ENCODE data around the gene BRD3.

BRD3 gene

GRCh38 chr9:134007150-134007549 is 60.7 kb downstream of the BRD3 start:
- no peak for TF ChIP-seq CTCF (conservative IDR thresholded peaks at IDR 0.05; ENCODE audit: low read length)
- no peak overlapping the region for H3K4me3 ChIP-seq (ENCODE audit: low read length)
- DNase-seq (ENCODE audit: low read depth) = no peak

- TF ChIP-seq CTCF (conservative IDR thresholded peaks at IDR 0.05; ENCODE audit: low read length) = no peak
- no peak overlapping the region for H3K4me3 ChIP-seq (ENCODE audit: low read length)
- DNase-seq (ENCODE audit: low read depth) = no peak
Measured at GRCh38 chr9:134005381-134005780, 62.4 kb downstream of the BRD3 start.

GRCh38 chr9:134004881-134005280 is 62.9 kb downstream of the BRD3 start:
- no peak for TF ChIP-seq CTCF (conservative IDR thresholded peaks at IDR 0.05; ENCODE audit: low read length)
- no peak for DNase-seq (ENCODE audit: low read depth)
- no peak overlapping the region for H3K4me3 ChIP-seq (ENCODE audit: low read length)

- H3K4me3 ChIP-seq (ENCODE audit: low read length) = no peak overlapping the region
- DNase-seq (ENCODE audit: low read depth) = no peak
- no peak for TF ChIP-seq CTCF (conservative IDR thresholded peaks at IDR 0.05; ENCODE audit: low read length)
Measured at GRCh38 chr9:134004131-134004873, 63.5 kb downstream of the BRD3 start.

- no peak for DNase-seq (ENCODE audit: low read depth)
- no peak overlapping the region for H3K4me3 ChIP-seq (ENCODE audit: low read length)
- TF ChIP-seq CTCF (conservative IDR thresholded peaks at IDR 0.05; ENCODE audit: low read length) = no peak
Measured at GRCh38 chr9:134003237-134003636, 64.6 kb downstream of the BRD3 start.

- no peak for TF ChIP-seq CTCF (conservative IDR thresholded peaks at IDR 0.05; ENCODE audit: low read length)
- no peak overlapping the region for H3K4me3 ChIP-seq (ENCODE audit: low read length)
- DNase-seq (ENCODE audit: low read depth) = no peak
Measured at GRCh38 chr9:134002796-134003195, 65.0 kb downstream of the BRD3 start.

GRCh38 chr9:133999851-134000265 is 68.0 kb downstream of the BRD3 start:
- peak; percentile 51 for DNase-seq (ENCODE audit: low read depth)
- H3K4me3 ChIP-seq (ENCODE audit: low read length) = no peak overlapping the region
- peak; percentile 4; the same call in 1 of the 2 replicates for TF ChIP-seq CTCF (conservative IDR thresholded peaks at IDR 0.05; ENCODE audit: low read length)

Measured in AG10803 (cell line).